HG02798 (cell line): Measurements from ENCODE around the gene TAF3.

ENCODE experiments used
- ATAC-seq: cut with Tn5 transposase; IDR thresholded peaks from one replicate; pipeline ENCODE4 v1.9.1; 2021; ENCODE audit warnings: mild to moderate bottlenecking; ENCODE audit not compliant: unreplicated experiment, poor library complexity

TAF3 gene

DNA sequence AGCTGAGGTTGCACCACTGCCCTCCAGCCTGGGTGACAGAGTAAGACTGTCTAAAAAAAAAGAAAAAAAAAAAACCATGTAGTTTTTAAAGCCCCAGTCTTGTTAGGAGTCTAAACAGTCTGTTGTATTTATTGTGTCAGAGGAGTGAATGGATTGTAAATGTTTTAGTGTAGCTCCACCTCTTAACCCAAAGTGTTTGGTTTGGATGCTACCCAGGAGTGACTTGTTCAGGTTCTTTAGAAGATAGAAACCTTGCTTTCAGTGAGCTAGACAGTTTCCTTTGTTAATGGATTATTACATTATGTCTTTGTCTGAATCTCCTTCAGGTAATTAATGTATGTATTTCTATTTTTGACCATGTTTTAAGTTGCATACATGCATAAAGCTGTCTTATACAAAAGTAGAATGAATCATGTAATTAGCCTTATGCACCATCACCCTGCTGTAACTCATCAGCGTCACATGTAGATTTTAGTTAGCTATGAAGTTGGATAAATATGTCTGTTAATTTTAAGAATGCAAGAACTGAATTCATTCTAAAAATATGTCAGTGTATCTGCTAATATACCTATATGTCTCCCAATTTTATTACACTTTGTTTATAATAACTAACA lies 97.7 kb downstream of the TAF3 start:
- ATAC-seq: no peak

DNA sequence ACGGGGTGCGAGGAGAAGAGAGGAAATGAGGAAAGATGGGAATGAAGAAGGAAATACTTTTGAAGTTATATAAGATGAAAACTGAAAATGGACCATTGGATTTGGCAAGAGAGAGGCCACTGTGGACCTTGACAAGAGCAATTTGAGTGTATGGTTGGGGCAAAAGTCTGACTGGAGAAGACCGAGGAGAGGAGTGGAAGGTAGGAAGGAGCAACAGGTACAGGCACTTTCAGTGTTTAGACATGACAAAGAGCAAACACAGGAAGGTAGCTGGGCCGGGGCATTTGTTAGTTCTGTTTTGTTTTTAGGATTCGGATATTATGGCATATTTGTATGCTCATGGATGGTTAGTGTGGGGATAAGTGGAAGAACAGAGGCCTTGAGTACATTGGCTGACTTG lies 99.4 kb downstream of the TAF3 start:
- no peak for ATAC-seq

DNA sequence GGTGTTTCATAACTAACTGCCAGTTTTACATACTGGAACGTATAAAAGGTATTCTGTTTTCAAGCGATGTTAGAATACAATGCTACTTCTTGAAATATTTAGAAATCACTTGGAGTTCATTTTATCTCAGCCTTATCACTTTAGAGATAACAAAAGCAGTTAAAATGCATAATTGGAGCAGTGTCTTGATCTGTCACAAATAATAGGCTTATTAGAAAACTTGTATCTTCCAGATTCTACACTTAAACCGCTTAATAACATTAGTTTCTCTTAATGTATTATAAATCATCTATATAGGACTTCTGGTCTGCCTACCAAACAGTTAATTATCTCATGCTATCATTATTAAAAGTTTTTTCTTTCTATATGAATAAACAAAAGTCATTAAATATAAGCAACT lies 104.4 kb downstream of the TAF3 start:
- ATAC-seq: no peak

DNA sequence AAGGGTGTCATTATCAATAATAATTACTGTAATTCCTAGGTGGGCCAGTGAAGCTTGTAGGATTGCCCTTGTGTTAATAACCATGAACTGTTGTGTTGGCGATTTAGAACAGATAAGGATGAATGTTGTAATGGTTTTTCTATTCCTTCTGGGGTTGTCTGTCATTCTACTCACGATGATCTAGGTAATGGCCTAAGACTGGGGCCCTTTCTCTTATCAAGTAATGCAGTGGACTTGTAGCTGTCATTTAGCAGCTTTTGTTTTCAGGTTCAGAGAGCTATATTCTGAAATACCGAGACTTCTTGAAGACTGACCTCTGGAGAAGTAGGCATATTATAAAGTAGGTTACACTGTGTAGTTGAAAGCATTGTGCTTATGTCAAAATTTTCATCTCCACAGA lies 110.2 kb downstream of the TAF3 start:
- ATAC-seq: no peak

DNA sequence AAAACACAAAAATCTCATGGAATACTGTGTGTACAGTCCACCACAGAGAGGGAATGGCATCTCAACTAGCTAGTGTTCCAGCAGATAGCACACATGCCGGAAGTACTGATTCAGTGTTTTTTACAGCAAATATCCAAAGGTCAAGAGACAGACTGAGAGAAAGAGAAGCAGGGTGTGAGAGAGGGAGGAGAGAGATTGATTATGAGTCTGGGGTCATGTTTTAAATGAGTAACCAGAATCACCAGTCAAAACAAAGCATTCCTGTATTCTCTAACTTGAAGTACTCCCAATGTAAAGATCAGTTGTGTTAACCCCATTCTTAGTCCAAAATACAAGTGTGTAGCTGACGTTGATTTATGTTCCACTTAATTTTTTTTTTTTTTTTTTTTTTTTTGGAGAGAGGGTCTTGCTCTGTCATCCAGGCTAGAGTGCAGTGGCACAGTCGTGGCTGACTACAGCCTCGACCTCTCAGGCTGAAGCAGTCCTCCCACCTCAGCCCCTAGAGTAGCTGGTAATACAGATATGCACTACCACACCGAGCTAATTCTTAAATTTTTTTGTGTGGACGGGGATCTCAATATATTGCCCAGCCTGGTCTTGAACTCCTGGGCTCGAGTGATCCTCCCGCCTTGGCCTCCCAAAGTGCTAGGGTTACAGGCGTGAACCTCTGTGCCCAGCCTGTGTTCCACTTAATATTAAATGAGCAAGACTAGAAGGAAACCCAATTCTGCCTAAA lies 114.2 kb downstream of the TAF3 start:
- ATAC-seq: no peak

DNA sequence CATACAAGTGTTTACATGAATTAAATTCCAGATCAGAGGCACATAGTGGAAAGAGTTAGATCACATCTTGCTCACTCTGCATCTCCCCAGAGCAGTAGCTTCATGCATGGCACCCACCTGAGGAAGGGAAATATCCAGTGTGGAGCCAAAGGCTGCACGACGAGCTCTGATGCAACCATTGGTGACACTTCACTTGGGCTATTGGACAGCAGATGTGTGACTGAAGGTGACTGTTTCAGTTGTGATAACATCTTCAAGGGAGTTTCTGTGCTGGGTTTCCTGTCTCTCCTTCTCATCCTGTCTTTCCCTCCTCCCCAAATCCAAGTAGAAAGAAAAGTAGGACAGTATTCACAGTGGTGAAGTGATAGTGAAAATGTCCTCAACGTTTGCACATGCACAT lies 115.0 kb downstream of the TAF3 start:
- no peak for ATAC-seq

DNA sequence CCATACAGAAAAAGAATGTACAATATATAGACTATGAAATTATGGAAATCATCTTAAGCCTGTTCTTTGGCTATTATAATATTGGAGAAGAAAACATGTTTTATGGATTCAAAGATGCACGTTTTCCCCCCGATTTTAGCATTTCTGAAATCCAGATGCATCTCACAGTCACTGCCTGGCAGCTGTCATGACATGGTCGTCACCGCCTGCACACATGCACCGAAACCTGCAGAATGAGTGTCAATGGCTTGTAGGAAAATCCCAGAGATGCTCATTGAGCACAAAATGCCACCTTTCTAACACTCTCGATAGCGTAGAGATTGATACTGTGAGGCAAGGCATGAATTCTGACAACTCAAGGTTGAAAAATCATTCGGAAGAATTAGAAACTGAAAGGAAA lies 115.5 kb downstream of the TAF3 start:
- ATAC-seq: no peak

DNA sequence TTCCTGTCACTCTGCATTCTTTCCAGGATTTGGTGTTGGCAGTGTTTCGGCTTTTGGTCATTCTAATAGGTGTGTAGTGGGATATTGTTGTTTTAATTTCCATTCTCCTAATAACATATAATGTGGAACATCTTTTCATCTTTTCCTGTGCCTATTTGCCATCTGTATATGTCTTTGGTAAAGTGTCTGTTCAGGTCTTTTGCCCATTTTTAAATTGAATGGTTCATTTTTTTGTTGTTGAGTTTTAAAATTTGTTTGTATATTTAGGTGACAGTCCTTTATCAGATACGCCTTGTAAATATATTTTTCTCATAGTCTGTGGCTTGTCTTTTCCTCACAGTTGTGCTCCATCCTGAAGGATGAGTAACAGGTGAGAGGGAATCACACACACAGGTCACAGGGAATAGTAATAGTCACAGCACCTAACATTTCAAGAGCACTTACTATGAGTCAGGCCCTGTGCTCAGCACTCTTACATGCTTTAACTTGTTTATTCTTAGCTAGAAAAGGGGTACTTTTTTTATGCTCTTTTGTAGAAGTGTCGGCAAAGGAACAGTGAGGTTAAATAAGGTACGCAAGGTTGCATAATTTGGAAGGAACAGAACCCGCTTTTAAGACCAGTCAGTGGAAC lies 119.1 kb downstream of the TAF3 start:
- no peak for ATAC-seq

DNA sequence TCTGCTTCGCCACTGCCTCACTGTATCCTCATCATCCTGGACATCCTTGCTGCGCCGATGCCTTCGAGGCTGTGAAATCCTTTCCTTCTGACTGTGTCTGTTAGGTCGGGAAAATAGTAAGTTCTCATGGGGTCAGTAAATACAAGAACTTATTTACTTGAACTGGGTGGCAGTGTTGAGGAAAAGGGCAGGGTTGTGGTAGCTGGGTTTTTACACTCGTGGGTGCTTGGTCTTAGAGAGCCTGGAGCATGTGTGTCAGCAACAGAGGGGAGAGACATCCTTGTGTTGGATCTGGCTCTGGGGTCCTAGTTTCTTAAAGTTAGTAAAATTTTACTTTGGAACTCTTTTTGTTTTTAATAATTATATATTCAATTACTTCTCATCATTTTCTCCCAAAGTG lies 123.3 kb downstream of the TAF3 start:
- no peak for ATAC-seq

DNA sequence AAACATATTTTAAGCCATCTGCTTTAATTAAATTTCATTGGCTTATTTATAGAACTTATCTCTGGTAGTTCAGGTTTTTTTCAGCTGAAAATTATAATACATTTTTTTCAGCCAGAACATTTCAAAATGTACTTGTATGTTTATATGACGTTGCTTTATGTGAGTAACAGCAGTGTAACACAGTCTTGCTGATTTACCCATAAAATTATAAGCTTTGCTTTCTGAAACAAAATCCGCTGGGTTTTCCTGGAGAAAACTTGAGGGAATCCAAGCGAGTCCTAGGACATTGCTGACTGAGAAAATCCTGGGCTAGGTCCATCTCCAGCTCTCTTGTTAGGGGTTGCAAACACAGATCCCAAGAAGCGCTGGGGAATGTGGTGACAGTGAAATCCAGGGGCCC lies 124.0 kb downstream of the TAF3 start:
- ATAC-seq: no peak

DNA sequence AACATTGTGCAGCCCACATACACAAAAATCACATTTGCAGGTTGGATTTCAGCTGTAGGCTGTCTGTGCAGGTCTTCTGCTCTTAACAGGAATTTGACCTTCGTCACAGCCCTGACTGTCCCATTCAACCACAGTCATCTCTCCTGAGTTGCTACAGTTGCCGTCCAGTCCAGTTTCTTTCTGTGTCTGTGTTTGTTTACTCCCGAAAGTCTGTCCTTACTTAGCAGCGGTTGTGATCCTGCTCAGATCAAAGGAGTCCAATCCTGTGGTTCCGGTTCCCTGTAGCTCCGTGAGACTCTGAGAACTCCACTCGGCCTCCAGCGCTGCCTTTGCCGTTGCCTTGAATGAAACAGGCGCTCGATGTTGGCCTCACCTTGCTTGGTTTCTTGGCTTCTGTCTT lies 124.6 kb downstream of the TAF3 start:
- ATAC-seq: no peak

DNA sequence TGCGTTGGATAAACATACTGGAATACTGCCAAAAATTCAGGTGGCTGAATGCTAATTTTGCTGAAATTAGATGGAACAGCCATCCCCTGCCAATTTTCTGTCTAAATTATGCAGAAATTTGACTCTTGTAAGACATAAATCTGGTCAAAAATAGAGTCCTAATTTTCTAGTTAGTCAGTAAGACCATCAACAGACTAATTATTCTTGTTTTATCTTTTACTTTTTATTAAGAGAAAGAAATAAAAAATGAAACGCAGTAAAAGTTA lies 125.8 kb downstream of the TAF3 start:
- no peak for ATAC-seq

DNA sequence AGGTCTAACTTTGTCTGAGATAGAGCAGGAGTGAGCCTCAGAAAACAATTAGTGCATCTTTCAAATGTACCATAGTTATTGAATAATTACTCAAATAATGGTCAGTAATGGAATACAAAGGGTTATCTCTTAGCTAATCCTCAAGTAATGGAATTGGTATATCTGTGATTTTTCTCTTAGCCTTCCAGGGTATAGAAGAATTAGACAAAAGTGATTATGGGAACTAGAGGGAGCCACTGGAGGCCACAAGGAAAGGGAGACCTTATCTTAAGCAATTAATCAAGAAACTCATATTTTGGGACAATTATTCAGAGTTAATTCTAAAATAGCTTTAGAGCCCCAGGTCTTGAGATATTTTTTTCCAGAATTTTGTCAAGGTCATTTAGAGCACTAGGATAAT lies 126.2 kb downstream of the TAF3 start:
- no peak for ATAC-seq

DNA sequence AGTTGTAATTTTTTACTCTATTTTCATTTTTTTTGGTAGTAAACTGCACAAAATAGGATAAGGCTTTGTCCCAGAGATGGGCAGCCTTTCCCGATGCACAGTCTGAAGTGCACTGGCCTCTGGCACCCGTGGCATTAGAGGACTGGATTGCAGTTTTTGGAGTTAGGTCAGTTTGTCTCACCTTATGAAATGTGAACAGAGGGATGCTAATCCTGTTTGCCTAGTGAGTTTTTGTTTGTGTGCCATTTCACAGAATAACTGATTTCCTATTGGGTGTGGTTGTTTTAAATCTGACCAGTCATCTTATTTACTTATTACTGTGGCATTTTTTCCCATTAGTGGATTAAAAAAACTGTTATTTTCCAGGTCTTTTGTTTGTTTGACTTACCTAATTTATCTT lies 126.7 kb downstream of the TAF3 start:
- ATAC-seq: no peak

DNA sequence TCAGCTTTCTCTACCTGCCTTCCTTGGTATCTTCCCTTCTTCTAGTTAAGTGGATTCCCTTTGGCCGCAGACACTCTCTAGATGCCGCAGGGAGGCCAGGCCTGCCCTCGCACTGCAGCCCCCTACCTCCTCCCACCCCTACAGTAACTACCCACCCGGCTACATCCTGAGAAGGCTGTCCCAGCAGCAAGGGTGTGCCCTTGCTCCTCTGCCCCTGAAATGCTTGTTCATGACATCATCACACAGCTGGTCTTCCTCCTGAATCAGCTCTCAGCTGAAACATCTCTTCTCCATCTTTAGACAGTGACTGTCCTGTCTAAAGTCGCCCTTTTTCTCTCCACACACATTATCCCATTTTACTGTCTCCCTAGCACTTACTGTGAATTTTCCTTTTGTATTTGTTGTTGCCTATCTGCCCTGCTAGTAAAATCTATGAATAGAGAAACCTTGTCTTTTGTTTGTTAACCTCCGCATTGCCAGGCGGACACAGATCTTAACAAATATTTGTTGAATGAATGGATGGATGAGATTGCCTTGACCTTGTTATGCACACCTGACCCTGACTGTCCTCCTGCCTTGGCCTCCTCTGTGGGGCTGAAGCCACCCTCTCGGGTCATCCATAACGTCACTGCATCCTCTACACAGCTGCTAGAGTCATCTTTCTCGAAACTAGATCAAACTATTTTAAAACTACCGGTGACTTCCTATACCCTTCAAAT lies 127.3 kb downstream of the TAF3 start:
- ATAC-seq: no peak

DNA sequence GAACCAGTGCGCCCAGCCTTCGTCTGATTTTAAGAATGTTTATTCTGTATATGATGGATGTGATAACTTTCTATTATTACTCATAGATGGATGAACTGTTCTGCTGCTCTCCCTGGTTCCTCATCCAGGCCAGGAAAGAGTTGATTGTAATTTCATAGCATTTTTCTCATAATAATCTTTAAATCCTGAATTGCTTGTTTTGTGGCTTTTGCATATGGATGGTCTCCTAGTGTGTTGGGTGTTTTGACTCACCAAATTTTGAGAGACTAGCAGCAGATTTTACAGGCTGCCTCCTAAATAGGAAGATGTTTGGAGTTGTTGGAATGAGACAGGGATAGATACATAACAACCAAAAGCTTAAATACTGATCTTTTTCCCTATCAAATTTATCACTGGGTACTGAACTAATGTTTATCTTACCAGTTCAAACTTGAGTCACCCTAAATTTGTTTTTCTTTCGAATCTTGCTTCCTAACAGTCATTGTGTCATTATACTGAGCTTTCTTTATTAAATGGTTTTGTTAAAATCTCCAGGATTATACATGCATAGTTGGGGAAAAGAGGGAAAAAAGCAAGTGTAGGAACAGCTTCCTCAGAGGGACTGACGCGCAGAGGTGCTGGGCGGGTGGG lies 130.2 kb downstream of the TAF3 start:
- no peak for ATAC-seq

DNA sequence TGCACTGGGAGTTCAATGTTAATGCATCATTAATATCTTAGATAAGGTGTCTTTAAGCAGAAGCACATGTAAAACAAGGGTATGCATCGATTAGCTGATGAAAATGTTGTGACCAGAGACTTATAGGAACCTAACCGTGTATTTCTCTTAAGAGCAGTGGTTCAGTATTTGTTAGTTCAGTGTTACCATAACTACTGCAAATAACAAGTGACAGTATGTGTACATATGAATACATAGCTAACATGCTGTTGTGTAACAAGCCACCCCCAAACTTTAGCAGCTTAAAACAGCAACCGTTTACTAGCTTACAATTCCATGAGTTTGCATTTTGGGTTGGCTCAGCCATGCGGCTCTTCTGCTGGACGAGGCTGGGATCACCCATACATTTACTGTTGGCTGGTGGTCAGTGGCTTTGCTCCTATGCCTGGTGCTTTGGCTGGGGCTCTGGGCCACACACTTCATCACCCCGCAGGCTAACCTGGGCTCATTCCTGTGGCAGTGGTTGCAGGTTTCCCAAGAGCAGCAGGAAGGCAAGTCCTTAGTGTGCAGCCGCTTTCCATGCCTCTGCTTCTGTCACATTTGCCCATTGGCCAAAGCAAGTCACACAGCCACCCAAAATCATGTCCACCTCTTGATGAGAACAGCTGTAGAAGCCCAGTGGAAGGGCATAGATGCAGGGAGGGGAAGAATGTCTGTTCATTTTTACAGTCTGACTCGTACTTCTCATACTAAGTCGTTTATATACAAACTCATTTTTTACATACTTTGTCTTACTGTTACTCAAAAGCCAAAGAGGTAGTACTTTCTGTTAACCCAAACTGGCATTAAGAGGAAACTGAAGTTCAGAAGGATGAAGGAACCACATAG lies 132.9 kb downstream of the TAF3 start:
- no peak for ATAC-seq

DNA sequence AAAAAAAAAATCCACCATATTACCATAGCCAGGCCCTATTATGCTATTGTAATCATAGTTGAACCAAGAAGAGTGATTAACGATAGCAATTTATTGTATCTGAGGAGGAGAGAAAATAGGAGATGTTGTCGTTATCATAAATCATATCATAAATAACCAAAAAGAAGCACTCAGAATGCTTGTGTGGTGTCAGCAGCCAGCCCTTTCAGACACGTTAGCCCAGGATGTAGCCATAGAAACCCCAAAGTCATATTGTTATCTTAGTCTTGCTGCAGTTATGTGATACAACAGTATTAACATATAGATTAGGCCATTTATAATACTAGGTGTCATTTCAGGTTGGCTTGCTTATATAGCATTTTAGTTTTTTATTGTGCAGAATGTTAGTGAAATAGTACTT lies 134.0 kb downstream of the TAF3 start:
- no peak for ATAC-seq

DNA sequence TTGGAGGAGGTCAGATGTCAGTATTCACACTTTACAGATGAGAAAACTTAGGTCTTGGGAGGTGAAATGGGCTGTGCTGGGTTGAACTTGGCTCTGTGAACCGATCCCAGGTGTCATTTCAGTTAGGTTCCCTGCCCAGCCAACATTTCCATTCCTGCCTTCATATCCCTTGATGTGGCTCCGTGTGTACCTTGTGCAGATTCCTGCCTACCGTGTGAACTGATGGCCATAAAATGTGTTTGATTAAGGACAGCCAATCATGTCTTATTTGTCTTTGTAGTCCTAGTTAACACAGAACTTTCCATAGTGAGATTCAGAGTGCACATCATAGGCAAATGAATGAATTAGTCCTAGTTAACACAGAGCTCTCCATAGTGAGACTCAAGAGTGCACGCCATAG lies 135.1 kb downstream of the TAF3 start:
- no peak for ATAC-seq

DNA sequence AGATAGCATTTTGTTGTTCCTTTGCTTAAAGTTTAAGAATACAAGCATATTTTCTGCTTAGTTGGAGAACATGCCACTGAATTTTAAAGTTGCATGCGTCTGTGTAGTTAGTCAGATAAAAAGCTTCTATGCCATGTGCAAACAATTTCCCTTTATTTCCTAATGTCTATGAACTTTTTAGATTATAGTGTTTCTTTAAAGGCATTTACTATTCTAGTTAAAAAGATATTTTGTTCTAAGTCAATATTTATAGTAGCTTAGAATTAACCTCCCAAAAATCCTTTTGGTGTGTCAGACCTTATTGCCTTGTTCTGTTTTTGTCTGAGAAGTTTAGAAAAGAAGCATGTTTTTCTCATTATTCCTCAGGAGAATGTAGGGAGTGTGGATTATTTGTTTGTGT lies 137.1 kb downstream of the TAF3 start:
- no peak for ATAC-seq
